Stimulated activated CD8-positive, alpha-beta memory T cell treated with anti-CD3 and anti-CD28 coated beads, Interleukin-15, amount 100 ng/mL, for 1 hour (primary cell): Measurements from ENCODE around the gene MRTO4.
"Not testable (repeated sequence)": the region's sequence is repeated elsewhere in the genome, so short reads cannot be mapped to it uniquely, and the experiment has no call there.

Experiments used
- DNase-seq: peaks from one replicate; pipeline ENCODE4 v3.0.0-alpha.2; 2020; ENCODE audit warnings: low read depth

The MRTO4 gene

GRCh38 chr1:19222979-19223824 is 28.4 kb upstream of the MRTO4 start:
- DNase-seq, result no peak

GRCh38 chr1:19229229-19229628 is 22.4 kb upstream of the MRTO4 start:
- DNase-seq, result no peak

GRCh38 chr1:19229828-19230325 is 21.7 kb upstream of the MRTO4 start:
- no peak for DNase-seq

- not testable (repeated sequence) for DNase-seq
Observed at GRCh38 chr1:19231736-19232523, 19.7 kb upstream of the MRTO4 start.

- no peak for DNase-seq
Observed at GRCh38 chr1:19232524-19232846, 19.1 kb upstream of the MRTO4 start.

- no peak for DNase-seq
Observed at GRCh38 chr1:19234224-19234623, 17.4 kb upstream of the MRTO4 start.

- DNase-seq, result no peak
Observed at GRCh38 chr1:19239876-19240275, 11.7 kb upstream of the MRTO4 start.

GRCh38 chr1:19240673-19241538 is 10.7 kb upstream of the MRTO4 start:
- DNase-seq, result peak; percentile 40

GRCh38 chr1:19250629-19251304 is 838 bp upstream of the MRTO4 start:
- DNase-seq, result no peak

GRCh38 chr1:19254416-19254815 is 2.8 kb downstream of the MRTO4 start:
- DNase-seq, result no peak

- DNase-seq, result no peak
Observed at GRCh38 chr1:19255288-19255687, 3.7 kb downstream of the MRTO4 start.

GRCh38 chr1:19256301-19256700 is 4.7 kb downstream of the MRTO4 start:
- not testable (repeated sequence) for DNase-seq

- no peak for DNase-seq
Observed at GRCh38 chr1:19257178-19257914, 5.7 kb downstream of the MRTO4 start.

GRCh38 chr1:19258353-19258752 is 6.7 kb downstream of the MRTO4 start:
- no peak for DNase-seq

GRCh38 chr1:19260211-19261138 is 8.9 kb downstream of the MRTO4 start:
- no peak for DNase-seq

GRCh38 chr1:19262047-19262446 is 10.4 kb downstream of the MRTO4 start:
- no peak for DNase-seq

- DNase-seq, result no peak
Observed at GRCh38 chr1:19262744-19263143, 11.1 kb downstream of the MRTO4 start.

GRCh38 chr1:19268445-19268844 is 16.8 kb downstream of the MRTO4 start:
- no peak for DNase-seq

- DNase-seq, result not testable (repeated sequence)
Observed at GRCh38 chr1:19269427-19270342, 18.1 kb downstream of the MRTO4 start.
